Kidney epithelial cell (primary cell): ENCODE results near the gene KIF21A. TPM values are rescaled to one million over a fixed set of nuclear protein-coding genes. Genes with fewer than 3 reads are reported as not detected.

Experiments used
- DNase-seq: peaks from one replicate; pipeline ENCODE4 v3.0.0-alpha.2; 2010; ENCODE audit warnings: low read depth
- H3K27me3 ChIP-seq: 2 replicates; pipeline ENCODE4 v1.6.0; 2011; ENCODE audit warnings: low read length; ENCODE audit not compliant: control insufficient read depth, insufficient read depth
- H3K36me3 ChIP-seq: 2 replicates; pipeline ENCODE4 v1.5.1; 2011; ENCODE audit warnings: low read length; ENCODE audit not compliant: control insufficient read depth, insufficient read depth
- H3K4me3 ChIP-seq: 2 replicates; pipeline ENCODE4 v1.5.1; 2011; ENCODE audit warnings: low read depth, mild to moderate bottlenecking, control low read depth, low read length
- CTCF ChIP-seq: IDR thresholded peaks from 2 replicates; pipeline ENCODE4 v1.5.1; 2011; ENCODE audit warnings: mild to moderate bottlenecking, moderate library complexity, low read length, control low read depth, inconsistent platforms; ENCODE audit not compliant: insufficient read depth, poor library complexity, severe bottlenecking
- total RNA-seq: library from RNA; depleted of rRNA; stranded (reverse); fragments of >200 nt; gene quantifications from 2 replicates; pipeline ENCODE4 v1.2.3, GENCODE V29; 2015

KIF21A gene
- total RNA-seq, 1 donor from 2014 or later, result 17.8 TPM

- no peak for DNase-seq
- Histone ChIP-seq H3K36me3 (no peaks in the 10 kb centered on the region), H3K4me3 (no peak overlapping the region), H3K27me3 (no peaks in the 10 kb centered on the region)
- TF ChIP-seq CTCF, result no peak
Observed at GRCh38 chr12:39431797-39432196, 11.1 kb downstream of the KIF21A start.

- Histone ChIP-seq H3K36me3 (no peaks in the 10 kb centered on the region), H3K4me3 (no peak overlapping the region), H3K27me3 (no peaks in the 10 kb centered on the region)
- DNase-seq, result no peak
- no peak for TF ChIP-seq CTCF
Observed at GRCh38 chr12:39431002-39431796, 11.7 kb downstream of the KIF21A start.

GRCh38 chr12:39429809-39430208 lies 13.1 kb downstream of the KIF21A start:
- H3K27me3 ChIP-seq, result no peaks in the 10 kb centered on the region
- H3K4me3 ChIP-seq, result no peak overlapping the region
- no peaks in the 10 kb centered on the region for H3K36me3 ChIP-seq
- DNase-seq, result no peak
- no peak for TF ChIP-seq CTCF

- no peaks in the 10 kb centered on the region for H3K36me3 ChIP-seq
- no peak overlapping the region for H3K4me3 ChIP-seq
- no peak for DNase-seq
- no peaks in the 10 kb centered on the region for H3K27me3 ChIP-seq
- TF ChIP-seq CTCF, result no peak
Observed at GRCh38 chr12:39427360-39427808, 15.5 kb downstream of the KIF21A start.

DNA sequence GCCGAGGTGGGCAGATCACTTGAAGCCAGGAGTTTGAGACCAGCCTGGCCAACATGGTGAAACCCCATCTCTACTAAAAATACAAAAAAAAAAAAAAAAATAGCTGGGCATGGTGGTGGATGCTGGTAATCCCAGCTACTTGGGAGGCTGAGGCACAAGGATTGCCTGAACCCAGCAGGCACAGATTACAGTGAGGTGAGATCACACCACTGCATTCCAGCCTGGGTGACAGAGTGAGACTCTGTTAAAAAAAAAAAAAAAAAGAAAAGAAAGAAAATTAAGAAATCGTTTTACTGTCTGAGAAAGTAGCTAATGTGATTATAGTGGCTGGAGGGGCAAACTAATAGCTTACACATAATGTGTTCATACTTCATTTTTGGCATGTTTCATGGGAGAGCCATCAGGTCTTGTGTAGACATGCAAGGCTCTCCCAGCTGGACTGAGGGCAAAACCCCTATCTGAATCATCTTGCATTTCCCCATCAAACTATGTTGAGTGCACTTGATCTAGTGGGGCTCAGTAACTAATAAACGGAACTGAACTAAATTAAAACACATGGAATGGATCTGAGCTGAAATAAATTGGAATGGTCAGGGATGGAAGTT lies 16.2 kb downstream of the KIF21A start:
- no peaks in the 10 kb centered on the region for H3K27me3 ChIP-seq
- no peak for DNase-seq
- H3K4me3 ChIP-seq, result no peak overlapping the region
- no peaks in the 10 kb centered on the region for H3K36me3 ChIP-seq
- TF ChIP-seq CTCF, result no peak
